ENCODE measurements around the gene BNC1.

The BNC1 gene

DNA sequence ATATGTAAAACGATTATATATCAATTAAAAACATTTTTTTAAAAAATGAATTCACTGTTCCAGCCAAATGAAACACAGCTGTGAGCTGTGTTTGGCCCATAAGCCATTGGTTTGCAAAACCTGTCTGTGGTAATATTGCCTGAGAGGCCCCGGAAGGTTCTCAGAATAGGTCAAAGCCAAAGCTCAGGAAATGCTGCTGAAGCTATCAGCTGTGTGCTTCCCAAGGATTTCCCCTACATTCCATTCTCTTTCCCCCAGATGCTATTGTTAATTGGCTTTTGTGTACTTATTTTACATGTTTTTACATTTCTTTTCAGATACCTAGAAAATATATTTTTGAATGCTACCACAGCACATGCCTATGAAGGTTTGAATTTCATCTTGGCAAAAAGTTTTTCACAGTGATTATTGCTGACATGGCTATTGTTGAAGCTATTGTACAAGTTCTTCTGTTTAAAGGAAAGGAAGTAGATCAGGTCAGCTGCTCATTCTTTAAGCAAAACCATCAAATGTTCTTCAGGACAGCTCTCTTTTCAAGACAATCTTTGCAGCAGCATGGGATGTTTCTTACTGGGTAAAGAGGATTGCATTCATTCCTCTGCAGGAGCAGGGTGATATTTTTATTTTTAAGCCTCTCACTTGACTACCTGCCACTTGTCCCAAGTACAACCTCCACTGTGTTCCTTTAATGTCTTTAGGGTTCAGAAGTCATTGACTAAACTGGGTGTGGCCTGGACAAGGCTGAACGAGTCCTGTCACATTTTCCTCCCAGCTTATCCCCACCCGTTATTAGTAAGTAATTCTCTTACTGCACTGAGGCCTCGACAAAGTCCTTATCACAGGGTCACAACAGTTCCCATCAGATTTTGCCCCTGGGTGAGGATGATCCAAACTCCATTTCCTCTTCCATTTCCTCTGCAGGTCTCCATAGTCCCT, 26.3 kb upstream of the BNC1 start:
- DNase-seq (ENCODE audit: extremely low spot score), result no peak
- no peak for TF ChIP-seq CTCF (IDR thresholded peaks at IDR 0.05; ENCODE audit: control extremely low read depth, extremely low read depth, low read depth, missing control alignments)
- ChIA-PET CTCF (interaction anchor here (0.8 to 1.2 kb wide), 3 partner anchors 16 to 63 kb away, joined by 3 read pairs; no protein-coding TSS in a partner anchor), POLR2A (no interaction called here)

- DNase-seq (ENCODE audit: extremely low spot score), result no peak
- POLR2A ChIA-PET, result no interaction called here
- CTCF ChIA-PET, result no interaction called here
- no peak for TF ChIP-seq CTCF (IDR thresholded peaks at IDR 0.05; ENCODE audit: control extremely low read depth, extremely low read depth, low read depth, missing control alignments)
Measured at GRCh38 chr15:83308671-83309070, 24.2 kb upstream of the BNC1 start.

- DNase-seq (ENCODE audit: extremely low spot score), result no peak
- TF ChIP-seq CTCF (IDR thresholded peaks at IDR 0.05; ENCODE audit: control extremely low read depth, extremely low read depth, low read depth, missing control alignments), result no peak
- ChIA-PET CTCF (interaction anchor here (1.6 kb wide), 1 partner anchor 11 kb away, joined by 3 read pairs; no protein-coding TSS in a partner anchor), POLR2A (no interaction called here)
Measured at GRCh38 chr15:83306561-83306960, 22.1 kb upstream of the BNC1 start.

DNA sequence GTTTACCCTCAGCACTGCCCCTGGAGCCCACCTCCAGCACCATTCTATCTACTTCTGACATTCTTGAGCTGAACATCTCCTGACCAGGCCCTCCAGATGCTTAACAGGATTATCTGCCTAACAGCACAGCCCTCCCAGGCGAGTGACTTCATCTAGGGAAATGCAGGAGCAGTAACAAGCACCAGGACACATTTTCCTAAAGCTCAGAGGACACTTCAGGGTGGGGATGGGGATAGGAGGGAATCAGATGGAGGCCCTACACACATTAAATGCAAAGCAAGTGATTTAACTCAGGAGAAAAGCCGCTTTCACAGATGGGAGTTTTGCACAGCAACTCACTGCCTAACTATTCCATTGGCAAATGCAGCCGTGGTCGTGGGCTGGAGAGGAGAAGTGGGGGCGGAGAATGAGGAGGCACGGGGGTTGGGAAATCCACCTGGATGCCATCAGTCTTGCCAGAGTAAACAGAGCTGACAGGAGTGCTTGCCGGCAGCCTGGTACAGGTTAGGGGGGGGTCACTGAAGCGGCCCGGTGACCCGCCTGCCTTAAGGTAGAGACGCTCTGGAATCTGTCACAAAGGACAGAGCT, 21.3 kb upstream of the BNC1 start:
- DNase-seq (ENCODE audit: extremely low spot score), result no peak
- CTCF ChIA-PET, result interaction anchor here (1.6 kb wide), 1 partner anchor 12 kb away, joined by 3 read pairs; no protein-coding TSS in a partner anchor
- POLR2A ChIA-PET, result no interaction called here
- no peak for TF ChIP-seq CTCF (IDR thresholded peaks at IDR 0.05; ENCODE audit: control extremely low read depth, extremely low read depth, low read depth, missing control alignments)

GRCh38 chr15:83304861-83305703, 20.6 kb upstream of the BNC1 start:
- ChIA-PET POLR2A (no interaction called here), CTCF (interaction anchor here (1.6 kb wide), 1 partner anchor 13 kb away, joined by 3 read pairs; no protein-coding TSS in a partner anchor)
- DNase-seq (ENCODE audit: extremely low spot score), result no peak
- TF ChIP-seq CTCF (IDR thresholded peaks at IDR 0.05; ENCODE audit: control extremely low read depth, extremely low read depth, low read depth, missing control alignments), result no peak

DNA sequence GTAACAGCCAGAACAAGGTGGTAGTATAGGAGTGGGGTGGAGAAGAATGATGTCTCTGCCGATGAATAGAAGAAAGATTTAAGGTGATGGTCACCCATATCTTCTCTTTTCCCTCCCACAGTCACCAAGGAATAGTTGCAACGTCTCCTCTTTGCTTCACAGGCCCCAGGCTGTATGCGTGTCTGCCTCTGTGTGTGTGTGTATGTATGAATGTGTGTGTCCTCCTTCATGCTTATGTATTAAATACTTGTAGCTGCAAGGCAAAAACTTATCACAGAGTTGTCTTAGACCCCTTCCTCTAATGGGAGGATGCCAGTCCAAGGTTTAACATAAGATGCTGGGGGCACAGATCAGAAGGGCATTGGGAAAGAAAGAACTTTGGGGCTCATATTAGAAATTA, 19.1 kb upstream of the BNC1 start:
- no peak for TF ChIP-seq CTCF (IDR thresholded peaks at IDR 0.05; ENCODE audit: control extremely low read depth, extremely low read depth, low read depth, missing control alignments)
- ChIA-PET CTCF (no interaction called here), POLR2A (no interaction called here)
- DNase-seq (ENCODE audit: extremely low spot score), result no peak

Measured in GM10248 (cell line).